DMS79 (cell line): ENCODE measurements around the gene OR52N2.

ENCODE experiments used
- DNase-seq: peaks from one replicate; lab custom pipeline; 2025; lab: John Stamatoyannopoulos, UW

Gene OR52N2

GRCh38 chr11:5808500-5809121 lies at the start of gene OR52N2:
TSS of gene OR52N2 (plus strand) at chr11:5808924. CDS start at chr11:5820336, 11,412 bp downstream.
- DNase-seq = no peak

- DNase-seq = no peak
These were observed 41.7 kb upstream of the OR52N2 start for GRCh38 chr11:5767056-5767455.

GRCh38 chr11:5783255-5783654 lies 25.5 kb upstream of the OR52N2 start, which contains the start of gene OR52N5:
TSS of gene OR52N5 (minus strand) at chr11:5783355. CDS start at chr11:5778634, 4,721 bp downstream.
- DNase-seq = no peak

GRCh38 chr11:5791165-5791564 lies 17.6 kb upstream of the OR52N2 start, which contains the start of gene OR52N1:
TSS of gene OR52N1 (minus strand) at chr11:5791265. CDS start at chr11:5788816, 2,449 bp downstream.
- no peak for DNase-seq

- no peak for DNase-seq
These were observed 12.2 kb upstream of the OR52N2 start for GRCh38 chr11:5796541-5796940.

GRCh38 chr11:5803982-5804381 lies 4.7 kb upstream of the OR52N2 start:
- no peak for DNase-seq

- DNase-seq = no peak
These were observed 1.1 kb upstream of the OR52N2 start for GRCh38 chr11:5807580-5807979.

- no peak for DNase-seq
These were observed 397 bp downstream of the OR52N2 start for GRCh38 chr11:5809122-5809519.

- DNase-seq = no peak
These were observed 1.4 kb downstream of the OR52N2 start for GRCh38 chr11:5809905-5810795.

GRCh38 chr11:5815534-5815933 lies 6.8 kb downstream of the OR52N2 start:
- no peak for DNase-seq

GRCh38 chr11:5818245-5818886 lies 9.6 kb downstream of the OR52N2 start:
- no peak for DNase-seq

- DNase-seq = no peak
These were observed 22.6 kb downstream of the OR52N2 start for GRCh38 chr11:5831196-5831829.

GRCh38 chr11:5833446-5833845 lies 24.7 kb downstream of the OR52N2 start:
- no peak for DNase-seq

- DNase-seq = no peak
These were observed 29.0 kb downstream of the OR52N2 start for GRCh38 chr11:5837695-5838094.

GRCh38 chr11:5841797-5842196 lies 33.1 kb downstream of the OR52N2 start, which contains the start of gene OR52E6:
TSS of gene OR52E6 (minus strand) at chr11:5841897. CDS start at chr11:5841897, 0 bp downstream.
- no peak for DNase-seq

GRCh38 chr11:5846701-5847100 lies 38.0 kb downstream of the OR52N2 start:
- DNase-seq = no peak

- no peak for DNase-seq
These were observed 39.0 kb downstream of the OR52N2 start for GRCh38 chr11:5847711-5848110.

GRCh38 chr11:5851002-5851401 lies 42.3 kb downstream of the OR52N2 start:
- no peak for DNase-seq

GRCh38 chr11:5857590-5857989 lies 48.9 kb downstream of the OR52N2 start, which contains the start of gene OR52E8:
TSS of gene OR52E8 (minus strand) at chr11:5857690. CDS start at chr11:5857690, 0 bp downstream.
- no peak for DNase-seq

- DNase-seq = no peak
These were observed 57.1 kb downstream of the OR52N2 start for GRCh38 chr11:5865826-5866225.
